ENCODE measurements around the gene TMEM200C.

The TMEM200C gene

GRCh38 chr18:5914951-5915350, 19.6 kb upstream of the TMEM200C start:
- Mint-ChIP-seq H3K4me3 (no peak overlapping the region), H3K4me1 (no peaks in the 10 kb centered on the region), H3K27me3 (ENCODE audit: low read depth, poor library complexity) (peaks cover 2% of the 10 kb centered on the region), H3K27ac (no peak overlapping the region), H3K36me3 (ENCODE audit: low read depth) (peaks cover 39% of the 10 kb centered on the region), H3K9me3 (no peaks in the 10 kb centered on the region)
- no peak for DNase-seq
- TF ChIP-seq CTCF (IDR thresholded peaks at IDR 0.05) = no peak

- TF ChIP-seq CTCF (IDR thresholded peaks at IDR 0.05) = no peak
- no peak overlapping the region for H3K27ac Mint-ChIP-seq
These were observed 18.7 kb upstream of the TMEM200C start for GRCh38 chr18:5914016-5914415.

GRCh38 chr18:5912566-5912965, 17.2 kb upstream of the TMEM200C start:
- no peak for DNase-seq
- H3K36me3 Mint-ChIP-seq (ENCODE audit: low read depth) = peaks cover 36% of the 10 kb centered on the region

More at GRCh38 chr18:5914016-5914415, 18.7 kb upstream of the TMEM200C start:
- Mint-ChIP-seq H3K4me3 (no peak overlapping the region), H3K27me3 (ENCODE audit: low read depth, poor library complexity) (no peaks in the 10 kb centered on the region), H3K36me3 (ENCODE audit: low read depth) (peaks cover 41% of the 10 kb centered on the region), H3K4me1 (no peaks in the 10 kb centered on the region), H3K9me3 (no peaks in the 10 kb centered on the region)
- DNase-seq = no peak

GRCh38 chr18:5909125-5909524, 13.8 kb upstream of the TMEM200C start:
- DNase-seq = no peak
- H3K4me1 Mint-ChIP-seq = no peaks in the 10 kb centered on the region
- H3K36me3 Mint-ChIP-seq (ENCODE audit: low read depth) = peaks cover 44% of the 10 kb centered on the region
- no peak overlapping the region for H3K4me3 Mint-ChIP-seq
- no peaks in the 10 kb centered on the region for H3K27me3 Mint-ChIP-seq (ENCODE audit: low read depth, poor library complexity)
- H3K9me3 Mint-ChIP-seq = peaks cover 4% of the 10 kb centered on the region
- no peak overlapping the region for H3K27ac Mint-ChIP-seq
- no peak for TF ChIP-seq CTCF (IDR thresholded peaks at IDR 0.05)

More at GRCh38 chr18:5912566-5912965, 17.2 kb upstream of the TMEM200C start:
- Mint-ChIP-seq H3K4me3 (no peak overlapping the region), H3K9me3 (no peaks in the 10 kb centered on the region), H3K4me1 (no peaks in the 10 kb centered on the region), H3K27ac (no peak overlapping the region), H3K27me3 (ENCODE audit: low read depth, poor library complexity) (no peaks in the 10 kb centered on the region)
- TF ChIP-seq CTCF (IDR thresholded peaks at IDR 0.05) = no peak

- Mint-ChIP-seq H3K27me3 (ENCODE audit: low read depth, poor library complexity) (no peaks in the 10 kb centered on the region), H3K4me1 (peaks cover 8% of the 10 kb centered on the region), H3K36me3 (ENCODE audit: low read depth) (peaks cover 58% of the 10 kb centered on the region), H3K27ac (no peak overlapping the region), H3K9me3 (peaks cover 4% of the 10 kb centered on the region), H3K4me3 (no peak overlapping the region)
- no peak for DNase-seq
- TF ChIP-seq CTCF (IDR thresholded peaks at IDR 0.05) = no peak
These were observed 8.1 kb upstream of the TMEM200C start for GRCh38 chr18:5903386-5903785.

- H3K9me3 Mint-ChIP-seq = peaks cover 4% of the 10 kb centered on the region
- no peak for DNase-seq
- no peak overlapping the region for H3K27ac Mint-ChIP-seq
- no peak overlapping the region for H3K4me3 Mint-ChIP-seq
- no peaks in the 10 kb centered on the region for H3K27me3 Mint-ChIP-seq (ENCODE audit: low read depth, poor library complexity)
- H3K4me1 Mint-ChIP-seq = peaks cover 32% of the 10 kb centered on the region
- no peak for TF ChIP-seq CTCF (IDR thresholded peaks at IDR 0.05)
- peaks cover 51% of the 10 kb centered on the region for H3K36me3 Mint-ChIP-seq (ENCODE audit: low read depth)
These were observed 4.9 kb upstream of the TMEM200C start for GRCh38 chr18:5900262-5900661.
